Measurements from ENCODE around the gene ATXN2. TPM values are rescaled to one million over a fixed set of nuclear protein-coding genes. Genes with fewer than 3 reads are reported as not detected.
A peak's percentile ranks its signal among the peaks of the same experiment; 100 is the strongest.
"Not testable (repeated sequence)": the region's sequence is repeated elsewhere in the genome, so short reads cannot be mapped to it uniquely, and the experiment has no call there.

ATXN2 gene
- polyA plus RNA-seq, 1 donor from 2014 or later: 25.1 TPM

DNA sequence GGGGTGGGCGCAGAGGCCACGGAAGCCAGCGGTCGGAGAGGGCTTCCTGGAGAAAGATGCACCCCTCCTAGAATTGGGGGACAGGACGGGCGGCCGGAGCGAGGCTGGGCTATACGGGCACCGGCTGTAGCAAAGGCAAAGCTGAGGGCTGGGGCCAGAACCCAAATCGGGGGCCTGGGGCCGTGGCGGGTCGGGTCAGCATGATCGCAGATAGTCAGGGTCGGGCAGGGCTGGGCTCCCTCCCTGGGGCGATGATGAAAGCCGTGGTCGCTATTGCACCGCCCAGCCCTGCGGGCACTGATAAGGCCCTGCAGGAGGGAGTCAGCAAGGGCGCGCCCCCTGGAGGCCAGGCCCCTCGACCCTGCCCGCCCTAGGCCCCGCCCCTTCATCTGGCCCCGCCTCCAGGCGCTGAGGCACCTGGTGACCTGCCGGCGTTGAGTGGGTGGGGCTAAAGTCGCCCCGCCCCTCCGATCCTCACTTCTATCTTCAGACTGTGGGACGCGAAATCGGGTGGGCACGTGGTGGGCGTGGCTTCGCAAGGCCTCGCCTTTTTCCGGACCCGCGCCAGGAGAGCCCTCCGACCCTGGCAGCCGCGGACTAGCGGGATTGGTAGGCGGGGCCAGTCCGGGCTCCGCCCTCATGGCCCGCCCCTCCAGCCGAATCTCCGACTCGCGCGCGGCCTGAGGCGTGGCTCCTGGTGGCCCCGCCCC is 193.8 kb downstream of the ATXN2 start:
- H3K27ac Mint-ChIP-seq: peak overlapping the region; percentile 98 to 99 (median 99)
- H3K27me3 Mint-ChIP-seq: no peaks in the 10 kb centered on the region
- H3K4me3 Mint-ChIP-seq: peak overlapping the region; percentile 85 to 94 (median 94)
- no peaks in the 10 kb centered on the region for H3K36me3 Mint-ChIP-seq
- H3K9me3 Mint-ChIP-seq: no peaks in the 10 kb centered on the region
- H3K4me1 Mint-ChIP-seq: peaks cover 20 to 48% (median 41%) of the 10 kb centered on the region in 3 donors

DNA sequence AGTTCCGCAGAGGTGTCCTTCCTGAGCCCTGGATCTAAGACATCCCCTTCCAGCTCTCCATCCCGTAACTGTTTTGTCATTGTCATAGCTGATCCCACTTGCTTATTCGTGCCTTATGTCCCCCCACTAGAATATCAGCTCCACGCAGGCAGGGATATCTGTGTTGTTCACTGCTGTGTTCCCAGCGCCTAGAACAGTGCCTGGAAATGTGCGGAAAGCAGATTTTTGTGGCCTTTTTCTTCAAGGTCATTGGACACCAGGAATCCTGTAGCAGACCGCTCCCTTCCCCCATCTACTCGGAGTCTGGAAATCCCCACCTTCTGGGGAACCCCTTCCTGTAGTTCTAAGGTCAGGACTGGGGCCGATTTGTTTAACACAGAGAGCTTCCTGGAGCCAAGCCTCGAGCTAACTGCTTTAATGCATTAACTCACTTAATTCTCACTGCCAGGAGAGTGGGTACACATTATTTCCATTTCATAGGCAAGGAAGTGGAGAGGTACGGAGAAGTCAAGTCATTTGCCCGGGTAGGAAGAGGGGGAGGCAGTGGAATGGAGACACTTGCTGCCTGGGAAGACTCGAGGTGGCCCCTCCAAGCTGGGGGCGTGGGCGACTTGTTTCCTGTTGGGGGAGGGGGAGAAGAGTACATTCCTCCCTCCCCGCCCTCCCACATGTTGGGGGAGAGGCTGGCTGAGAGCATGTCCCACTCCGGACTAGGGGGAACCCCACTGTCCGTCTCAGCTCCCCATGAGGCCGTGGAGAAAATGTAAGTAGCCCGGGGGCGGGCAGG is 194.6 kb downstream of the ATXN2 start:
- H3K36me3 Mint-ChIP-seq: no peaks in the 10 kb centered on the region
- H3K4me3 Mint-ChIP-seq: peak overlapping the region; percentile 85 to 94 (median 94)
- peaks cover 24 to 46% (median 43%) of the 10 kb centered on the region in 3 donors for H3K4me1 Mint-ChIP-seq
- no peaks in the 10 kb centered on the region for H3K27me3 Mint-ChIP-seq
- H3K27ac Mint-ChIP-seq: peak overlapping the region; percentile 98 to 99 (median 99)
- H3K9me3 Mint-ChIP-seq: no peaks in the 10 kb centered on the region

DNA sequence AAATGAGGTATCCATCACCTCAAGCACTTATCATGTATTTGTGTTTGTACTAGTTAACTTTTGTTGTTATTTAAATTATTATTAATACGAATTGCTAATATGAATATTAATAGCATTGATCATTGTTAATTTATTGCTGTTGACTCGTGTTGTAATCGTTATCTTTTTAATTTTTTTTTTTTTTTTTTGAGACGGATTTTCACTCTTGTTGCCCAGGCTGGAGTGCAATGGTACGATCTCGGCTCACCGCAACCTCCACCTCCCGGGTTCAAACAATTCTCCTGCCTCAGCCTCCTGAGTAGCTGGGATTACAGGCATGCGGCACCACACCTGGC is 196.7 kb downstream of the ATXN2 start:
- H3K9me3 Mint-ChIP-seq, H3K36me3 Mint-ChIP-seq, H3K27me3 Mint-ChIP-seq: not testable (repeated sequence)
- peak overlapping the region in 3 of 4 donors; percentile 93 to 94 (median 94) for H3K4me3 Mint-ChIP-seq
- peaks cover 20 to 39% (median 32%) of the 10 kb centered on the region in 3 donors for H3K4me1 Mint-ChIP-seq
- peak overlapping the region; percentile 98 to 99 (median 99) for H3K27ac Mint-ChIP-seq

Other genes starting within 250 kb of the ATXN2 start
- 2.6 TPM for gene PHETA1, start 230.2 kb downstream of the ATXN2 start, polyA plus RNA-seq
- 10.3 TPM for gene SH2B3, start 193.4 kb downstream of the ATXN2 start, polyA plus RNA-seq
- gene BRAP, start 86.6 kb upstream of the ATXN2 start, polyA plus RNA-seq: 20.5 TPM
- gene ACAD10, start 86.7 kb upstream of the ATXN2 start, polyA plus RNA-seq: 17.5 TPM
- gene ALDH2, start 167.6 kb upstream of the ATXN2 start, polyA plus RNA-seq: 11.9 TPM
- 35.0 TPM for gene MAPKAPK5, start 242.9 kb upstream of the ATXN2 start, polyA plus RNA-seq

Data from IgD-negative memory B cell (primary cell).